K562 (cell line): ENCODE data around the gene THBS2. TPM values are rescaled to one million over a fixed set of nuclear protein-coding genes. Genes with fewer than 3 reads are reported as not detected.

Experiments used
- ATAC-seq: fragments of 200-7000 bp; cut with Tn5 transposase; 3 replicates; pipeline ENCODE4 v1.9.1; 2020; ENCODE audit warnings: moderate library complexity
- BruUV-seq: library from RNA; stranded (reverse); fragments of 400-500 nt; replicated peaks from 2 replicates; lab custom pipeline; 2021; lab: Mats Ljungman, UMichigan
- CTCF ChIA-PET: fragments of 300-600 bp; formaldehyde crosslinking; extraction: SDS; loops from one replicate; lab custom pipeline; 2021; ENCODE audit warnings: low intra/inter-chr PET ratio; lab: Yijun Ruan, JAX
- POLR2A ChIA-PET: fragments of 300-600, 350-650 bp; sonication (Branson Sonifier 250); formaldehyde crosslinking; extraction: SDS; loops from one replicate; lab custom pipeline; 2021; ENCODE audit warnings: antibody characterized with exemption, inconsistent platforms; lab: Yijun Ruan, JAX
- DNase-seq, 4 experiments: peaks; one replicate each; pipeline versions ENCODE4 v3.0.0 to v3.0.0-alpha.2; 2011 to 2018; ENCODE audit warnings: low spot score in 3 of 4, mixed read lengths in 3 of 4; ENCODE audit errors: extremely low read depth in 1 of 4
- FAIRE-seq: peaks from 2 replicates; lab custom pipeline; 2011; peaks lifted over from hg19 to GRCh38; lab: Jason Lieb, UNC
- H2AFZ ChIP-seq: 2 replicates; pipeline ENCODE4 v1.6.0; 2011; ENCODE audit warnings: low read depth, low read length, control low read depth, inconsistent platforms
- H3K27ac ChIP-seq: fragments of 200-600 bp; 3 replicates; pipeline ENCODE4 v1.8.0; 2011; ENCODE audit warnings: low read depth, mild to moderate bottlenecking, control low read depth, inconsistent platforms, low read length, moderate library complexity, mixed read lengths; ENCODE audit errors: extremely low read depth
- H3K27me3 ChIP-seq, 2 experiments: fragments of 300-600 bp in 1 of 2; 2 replicates in 1 of 2; 3 replicates in 1 of 2; pipeline versions ENCODE4 v1.6.0 to v1.8.0; 2011; ENCODE audit warnings: inconsistent platforms in 2 of 2, low read length in 2 of 2, mild to moderate bottlenecking in 1 of 2, mixed read lengths in 1 of 2, moderate library complexity in 1 of 2; ENCODE audit not compliant: control insufficient read depth in 2 of 2, insufficient read depth in 2 of 2
- H3K36me3 ChIP-seq: fragments of 300-600 bp; 3 replicates; pipeline ENCODE4 v1.8.0; 2011; ENCODE audit warnings: mild to moderate bottlenecking, low read length, inconsistent platforms; ENCODE audit not compliant: control insufficient read depth, insufficient read depth
- H3K4me1 ChIP-seq, 2 experiments: fragments of 200-600 bp in 1 of 2; replicated peaks in 1 of 2; 2 replicates in 1 of 2; 3 replicates in 1 of 2; pipeline versions ENCODE4 v1.5.1 to v1.8.0; 2011; ENCODE audit warnings: inconsistent platforms in 2 of 2, low read length in 2 of 2, mild to moderate bottlenecking in 1 of 2, mixed read lengths in 1 of 2, moderate library complexity in 1 of 2; ENCODE audit not compliant: control insufficient read depth in 2 of 2, insufficient read depth in 2 of 2
- H3K4me2 ChIP-seq: 2 replicates; pipeline ENCODE4 v1.6.1; 2011; ENCODE audit warnings: low read length, control low read depth, inconsistent platforms, mixed read lengths; ENCODE audit not compliant: insufficient read depth
- H3K4me3 ChIP-seq: fragments of 200-600 bp; sonication (generic), shearing (Covaris generic); 2 replicates; pipeline ENCODE4 v1.5.1; 2016; ENCODE audit warnings: control low read depth, inconsistent platforms
- H3K79me2 ChIP-seq: fragments of 200-600 bp; 3 replicates; pipeline ENCODE4 v1.8.0; 2011; ENCODE audit warnings: low read length, inconsistent platforms; ENCODE audit not compliant: control insufficient read depth, insufficient read depth
- H3K9ac ChIP-seq, 2 experiments: 2 replicates each; pipeline versions ENCODE4 v1.6.0 to v1.6.1; 2011; ENCODE audit warnings: low read depth in 2 of 2, low read length in 2 of 2, control low read depth in 1 of 2, inconsistent platforms in 1 of 2, mild to moderate bottlenecking in 1 of 2, mixed read lengths in 1 of 2; ENCODE audit not compliant: insufficient read depth in 1 of 2
- H3K9me1 ChIP-seq: one replicate; pipeline ENCODE4 v1.6.0; 2011; ENCODE audit warnings: inconsistent platforms, mild to moderate bottlenecking, low read length, moderate library complexity; ENCODE audit not compliant: control insufficient read depth, insufficient read depth
- H3K9me3 ChIP-seq: replicated peaks from 2 replicates; pipeline ENCODE4 v1.5.1; 2011; ENCODE audit warnings: low read depth, low read length, inconsistent platforms; ENCODE audit not compliant: control insufficient read depth, insufficient read depth
- H4K20me1 ChIP-seq: replicated peaks from 2 replicates; pipeline ENCODE4 v1.6.1; 2011; ENCODE audit warnings: low read length, inconsistent platforms, mixed read lengths; ENCODE audit not compliant: control insufficient read depth, insufficient read depth
- CHD1 ChIP-seq: fragments of 200-600 bp; sonication (generic); IDR thresholded peaks from one replicate; pipeline ENCODE4 v1.6.1; 2012; ENCODE audit warnings: mild to moderate bottlenecking, moderate library complexity, low read length, inconsistent platforms
- PTTG1 ChIP-seq: fragments of 450-650 bp; IDR thresholded peaks from 2 replicates; pipeline ENCODE4 v1.6.1; 2016; ENCODE audit warnings: low read depth, mild to moderate bottlenecking, missing genetic modification characterization, missing compliant biosample characterization
- TBL1XR1 ChIP-seq, 2 experiments: IDR thresholded peaks; 2 replicates each; pipeline ENCODE4 v1.6.1; 2012; ENCODE audit warnings: improper control_type of control experiment in 2 of 2, low read length in 2 of 2, mild to moderate bottlenecking in 1 of 2
- XRCC4 ChIP-seq: IDR thresholded peaks from one replicate; pipeline ENCODE4 v1.6.1; 2011; ENCODE audit not compliant: insufficient read depth, insufficient read length; ENCODE audit errors: extremely low read depth
- ZNF589 ChIP-seq: fragments of 200-800 bp; sonication (Bioruptor generic); IDR thresholded peaks from 2 replicates; pipeline ENCODE4 v1.6.1; 2016; ENCODE audit warnings: low read depth, missing genetic modification characterization, missing compliant biosample characterization
- ZNF717 ChIP-seq: fragments of 250-450 bp; sonication (Bioruptor Pico); IDR thresholded peaks from 2 replicates; pipeline ENCODE4 v1.5.0; 2021
- WGBS: fragments of 100-300 bp; shearing (Covaris generic); methylation state at CpG from one replicate; pipeline ENCODE4 v1.1.6; 2016; ENCODE audit warnings: low coverage, mixed read lengths; ENCODE audit not compliant: insufficient coverage; ENCODE audit errors: missing lambda C conversion rate; 5-methylcytosine and 5-hydroxymethylcytosine counted together
- in situ Hi-C: fragments of 300-500 bp; cut with MboI; formaldehyde crosslinking; loops from 4 replicates; pipeline ENCODE4 v1.15.0; 2018; ENCODE audit warnings: inconsistent platforms, mixed read lengths
- intact Hi-C: fragments of 100-400 bp; cut with micrococcal nuclease; formaldehyde crosslinking; loops from 2 replicates; pipeline ENCODE4 v1.14.2; 2022
- polyA plus RNA-seq, 8 experiments: library from polyadenylated mRNA; depleted of rRNA in 4 of 8; stranded (reverse) in 5 of 8; unstranded in 3 of 8; fragments of >200 nt; fragmentation: Nextera tagmentation in 2 of 8; fragmentation: Illumina TruSeq in 1 of 8; extraction: Ambion mirVana in 2 of 8; extraction: Trizol in 1 of 8; gene quantifications; 2 replicates each; pipeline versions ENCODE4 v1.2.1 to v1.2.3, GENCODE V29; 2011 to 2014; ENCODE audit warnings: inconsistent platforms in 1 of 8, missing spikeins in 1 of 8
- total RNA-seq, 7 experiments: library from RNA; depleted of rRNA in 6 of 7; stranded (reverse); fragments of >200 nt in 6 of 7; fragmentation: Illumina TruSeq in 2 of 7; extraction: Trizol in 2 of 7; gene quantifications; 2 replicates each; pipeline versions ENCODE4 v1.2.1 to v1.2.3, GENCODE V29; 2011 to 2021; ENCODE audit warnings: low replicate concordance in 1 of 7
- TF ChIP-seq, protein P1 (sequence below): sonication (generic); formaldehyde crosslinking; IDR thresholded peaks from 2 replicates; pipeline ENCODE4 v1.8.0; 2023; ENCODE audit warnings: mild to moderate bottlenecking, missing genetic modification reagents
- TF ChIP-seq, protein P2 (sequence below), 2 experiments: fragments of 150-350 bp in 1 of 2; IDR thresholded peaks; 2 replicates each; pipeline ENCODE4 v1.6.1; 2012 to 2016; ENCODE audit warnings: low read depth in 2 of 2, low read length in 2 of 2, mild to moderate bottlenecking in 1 of 2, moderate library complexity in 1 of 2

THBS2 gene
- total and polyA plus RNA-seq, 9 of the 15 experiments (the other 6 are each of a cell fraction or from before 2014, with no cell fraction given), result 0.03 to 0.11 (median 0.03) TPM; not detected in 6

DNA sequence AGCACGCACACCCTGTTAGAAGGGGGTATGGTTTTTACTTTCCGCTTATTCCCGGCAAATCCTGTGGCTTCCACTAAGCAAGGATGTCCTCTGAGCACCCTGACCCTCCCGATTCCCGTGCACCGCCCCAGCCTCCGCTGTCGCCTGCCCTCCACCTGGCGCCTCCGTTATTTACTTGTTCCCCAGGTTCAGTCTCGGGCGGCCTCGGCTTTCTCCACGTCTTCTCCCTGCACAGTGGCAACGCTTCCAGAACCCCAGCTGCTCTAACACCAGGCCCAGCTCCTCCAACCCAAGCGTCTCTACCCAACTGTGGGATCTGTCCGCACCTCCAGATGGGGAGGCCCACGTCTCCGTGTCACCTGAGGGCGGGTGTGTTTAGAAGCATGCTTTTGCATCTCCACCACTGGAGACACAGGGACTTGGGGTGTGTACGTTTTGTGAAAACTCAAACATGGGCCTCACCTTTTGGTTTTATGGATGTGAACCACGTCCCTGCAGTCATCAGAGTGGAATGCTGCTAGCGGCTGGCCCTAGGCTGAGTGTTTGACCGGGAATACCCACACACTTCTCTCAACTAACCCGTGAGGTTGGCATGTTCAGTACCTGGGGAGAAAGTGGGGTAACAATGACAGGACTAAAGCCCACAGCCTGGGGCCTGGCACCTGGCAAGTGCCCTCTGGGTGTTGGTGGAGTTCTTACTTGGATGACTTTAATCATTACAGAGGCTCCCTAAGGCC, 79.9 kb downstream of the THBS2 start:
- H3K9ac ChIP-seq, result no peak overlapping the region
- no peak for FAIRE-seq
- no peaks in the 10 kb centered on the region for H3K79me2 ChIP-seq
- in situ Hi-C loops (no loop called here), intact Hi-C loops (no loop called here)
- peaks cover 39 to 66% of the 10 kb centered on the region in 2 experiments for H3K27me3 ChIP-seq
- POLR2A ChIA-PET, result interaction anchor here (1.7 kb wide), 1 partner anchor 13 kb away, joined by 4 read pairs; no protein-coding TSS in a partner anchor
- ATAC-seq, result no peak
- H3K4me3 ChIP-seq, result no peak overlapping the region
- H4K20me1 ChIP-seq, result peaks cover 5% of the 10 kb centered on the region; the same call in 1 of the 2 replicates
- no peak for DNase-seq
- H3K9me3 ChIP-seq, result no peaks in the 10 kb centered on the region
- H3K4me2 ChIP-seq, result no peak overlapping the region
- H3K27ac ChIP-seq, result no peak overlapping the region
- no peak overlapping the region for H2AFZ ChIP-seq
- peaks cover 0 to 2% of the 10 kb centered on the region in 2 experiments; a peak in 1 of 5 replicates for H3K4me1 ChIP-seq
- TF ChIP-seq ZNF717 (no peak), PTTG1 (tag) (no peak)
- peaks cover 2% of the 10 kb centered on the region for H3K9me1 ChIP-seq
- 11% methylated on average over 25 of the region's 25 CpGs for WGBS
- no TSS peak for BruUV-seq
- CTCF ChIA-PET, result no interaction called here
- no peaks in the 10 kb centered on the region for H3K36me3 ChIP-seq

DNA sequence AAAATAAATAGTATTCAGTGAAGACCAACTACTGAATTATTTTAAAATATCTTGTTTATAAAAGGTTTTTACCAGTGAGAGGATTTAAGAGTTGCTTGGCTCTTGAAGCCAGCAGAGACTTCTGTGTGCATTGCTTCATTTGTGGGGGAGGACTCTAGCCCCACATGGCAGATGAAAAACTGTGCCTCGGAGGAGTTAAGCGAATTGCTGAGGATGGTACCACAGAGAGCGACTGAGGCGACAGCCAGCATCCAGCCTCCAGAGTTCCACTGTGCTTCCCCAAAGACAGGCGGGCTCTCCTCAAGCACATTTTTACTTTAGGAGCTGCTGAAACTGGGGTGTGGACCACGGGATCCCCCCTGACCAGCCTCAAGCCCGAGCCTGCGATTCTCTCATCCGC, 80.7 kb downstream of the THBS2 start:
- FAIRE-seq, result no peak
- ChIA-PET CTCF (no interaction called here), POLR2A (interaction anchor here (0.7 to 1.7 kb wide), 2 partner anchors 14 to 1221 kb away, joined by 4 read pairs; no protein-coding TSS in a partner anchor)
- peaks cover 45 to 73% of the 10 kb centered on the region in 2 experiments for H3K27me3 ChIP-seq
- DNase-seq, result no peak
- no peak overlapping the region for H3K9ac ChIP-seq
- peaks cover 5% of the 10 kb centered on the region; the same call in 1 of the 2 replicates for H4K20me1 ChIP-seq
- no TSS peak for BruUV-seq
- H3K36me3 ChIP-seq, result no peaks in the 10 kb centered on the region
- ATAC-seq, result no peak
- WGBS, result 2% methylated on average over 9 of the region's 9 CpGs
- no peaks in the 10 kb centered on the region for H3K9me3 ChIP-seq
- no peak for TF ChIP-seq CHD1
- TF ChIP-seq ZNF589, result no peak
- TF ChIP-seq, protein P1, sequence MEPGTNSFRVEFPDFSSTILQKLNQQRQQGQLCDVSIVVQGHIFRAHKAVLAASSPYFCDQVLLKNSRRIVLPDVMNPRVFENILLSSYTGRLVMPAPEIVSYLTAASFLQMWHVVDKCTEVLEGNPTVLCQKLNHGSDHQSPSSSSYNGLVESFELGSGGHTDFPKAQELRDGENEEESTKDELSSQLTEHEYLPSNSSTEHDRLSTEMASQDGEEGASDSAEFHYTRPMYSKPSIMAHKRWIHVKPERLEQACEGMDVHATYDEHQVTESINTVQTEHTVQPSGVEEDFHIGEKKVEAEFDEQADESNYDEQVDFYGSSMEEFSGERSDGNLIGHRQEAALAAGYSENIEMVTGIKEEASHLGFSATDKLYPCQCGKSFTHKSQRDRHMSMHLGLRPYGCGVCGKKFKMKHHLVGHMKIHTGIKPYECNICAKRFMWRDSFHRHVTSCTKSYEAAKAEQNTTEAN, result no peak
- TF ChIP-seq, protein P2, sequence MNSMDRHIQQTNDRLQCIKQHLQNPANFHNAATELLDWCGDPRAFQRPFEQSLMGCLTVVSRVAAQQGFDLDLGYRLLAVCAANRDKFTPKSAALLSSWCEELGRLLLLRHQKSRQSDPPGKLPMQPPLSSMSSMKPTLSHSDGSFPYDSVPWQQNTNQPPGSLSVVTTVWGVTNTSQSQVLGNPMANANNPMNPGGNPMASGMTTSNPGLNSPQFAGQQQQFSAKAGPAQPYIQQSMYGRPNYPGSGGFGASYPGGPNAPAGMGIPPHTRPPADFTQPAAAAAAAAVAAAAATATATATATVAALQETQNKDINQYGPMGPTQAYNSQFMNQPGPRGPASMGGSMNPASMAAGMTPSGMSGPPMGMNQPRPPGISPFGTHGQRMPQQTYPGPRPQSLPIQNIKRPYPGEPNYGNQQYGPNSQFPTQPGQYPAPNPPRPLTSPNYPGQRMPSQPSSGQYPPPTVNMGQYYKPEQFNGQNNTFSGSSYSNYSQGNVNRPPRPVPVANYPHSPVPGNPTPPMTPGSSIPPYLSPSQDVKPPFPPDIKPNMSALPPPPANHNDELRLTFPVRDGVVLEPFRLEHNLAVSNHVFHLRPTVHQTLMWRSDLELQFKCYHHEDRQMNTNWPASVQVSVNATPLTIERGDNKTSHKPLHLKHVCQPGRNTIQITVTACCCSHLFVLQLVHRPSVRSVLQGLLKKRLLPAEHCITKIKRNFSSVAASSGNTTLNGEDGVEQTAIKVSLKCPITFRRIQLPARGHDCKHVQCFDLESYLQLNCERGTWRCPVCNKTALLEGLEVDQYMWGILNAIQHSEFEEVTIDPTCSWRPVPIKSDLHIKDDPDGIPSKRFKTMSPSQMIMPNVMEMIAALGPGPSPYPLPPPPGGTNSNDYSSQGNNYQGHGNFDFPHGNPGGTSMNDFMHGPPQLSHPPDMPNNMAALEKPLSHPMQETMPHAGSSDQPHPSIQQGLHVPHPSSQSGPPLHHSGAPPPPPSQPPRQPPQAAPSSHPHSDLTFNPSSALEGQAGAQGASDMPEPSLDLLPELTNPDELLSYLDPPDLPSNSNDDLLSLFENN (IDR thresholded peaks at IDR 0.05; ENCODE audit: low read depth in 2 of 2, low read length in 2 of 2), result no peak
- TF ChIP-seq TBL1XR1 (IDR thresholded peaks at IDR 0.05; ENCODE audit: low read length in 2 of 2), result no peak
- no peak for TF ChIP-seq XRCC4
- H3K4me3 ChIP-seq, result no peak overlapping the region
- H2AFZ ChIP-seq, result no peak overlapping the region
- no peaks in the 10 kb centered on the region for H3K79me2 ChIP-seq
- no peak overlapping the region for H3K27ac ChIP-seq
- peaks cover 0 to 6% of the 10 kb centered on the region in 2 experiments; a peak in 2 of 5 replicates for H3K4me1 ChIP-seq
- in situ Hi-C loops (no loop called here), intact Hi-C loops (no loop called here)
- peaks cover 2% of the 10 kb centered on the region for H3K9me1 ChIP-seq
- H3K4me2 ChIP-seq, result no peak overlapping the region
